KOPT-K1 (cell line): ENCODE results near the gene NKD1.

Source experiments
- H3K27ac ChIP-seq: fragments of 200-600 bp; sonication (generic); 2 replicates; pipeline ENCODE4 v1.5.1; 2016; ENCODE audit warnings: antibody characterized with exemption, mild to moderate bottlenecking, low read depth, low read length; ENCODE audit not compliant: poor library complexity, severe bottlenecking
- H3K36me3 ChIP-seq: fragments of 200-600 bp; sonication (generic); 2 replicates; pipeline ENCODE4 v1.5.1; 2017; ENCODE audit warnings: antibody characterized with exemption, mild to moderate bottlenecking, low read length, moderate library complexity; ENCODE audit not compliant: insufficient read depth
- H3K9me3 ChIP-seq: fragments of 200-600 bp; sonication (generic); 2 replicates; pipeline ENCODE4 v1.5.1; 2017; ENCODE audit warnings: antibody characterized with exemption, low read length, mild to moderate bottlenecking; ENCODE audit not compliant: insufficient read depth, poor library complexity, severe bottlenecking

Gene NKD1

DNA sequence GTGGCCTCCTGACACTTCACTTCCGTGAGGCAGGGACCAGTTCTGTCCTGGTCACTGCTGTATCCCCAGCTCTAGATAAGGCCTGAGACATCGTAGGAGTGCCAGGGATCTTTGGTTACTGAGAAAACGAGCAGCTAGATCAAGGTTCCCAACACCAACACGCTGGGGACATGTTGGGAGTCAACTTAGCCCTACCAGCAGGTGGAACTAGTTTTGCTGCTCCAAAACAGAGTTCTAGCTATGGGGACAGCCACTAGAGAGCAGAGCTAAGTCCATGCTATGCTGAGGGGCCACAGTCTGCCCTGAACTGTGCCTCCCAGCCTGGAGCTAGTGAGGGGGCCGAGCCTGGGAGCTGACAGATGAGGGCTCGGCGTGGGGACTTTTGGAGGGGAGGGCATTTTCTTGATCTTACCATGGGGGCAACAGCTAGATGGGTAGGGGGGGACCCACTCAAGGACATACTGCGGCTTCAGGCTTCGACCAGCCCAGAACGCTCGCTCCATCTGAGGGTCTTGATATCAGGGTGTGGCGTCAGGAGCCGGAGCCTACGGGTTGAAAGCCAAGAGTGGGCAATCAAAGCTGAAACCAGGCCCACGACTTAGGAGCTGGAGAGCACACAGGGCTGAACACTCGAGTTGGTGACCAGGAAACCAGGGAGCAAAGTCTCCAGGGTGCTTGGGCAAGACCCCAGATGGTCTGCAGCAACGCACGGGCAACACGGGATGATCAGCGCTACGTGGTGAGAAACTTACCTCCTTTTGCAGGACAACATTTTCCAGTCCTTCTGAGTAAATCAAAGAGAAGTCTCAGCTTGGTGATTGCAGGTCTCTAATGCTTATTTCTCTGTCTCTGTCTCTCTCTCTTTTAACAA is 119.5 kb downstream of the NKD1 start:
- peaks cover 12% of the 10 kb centered on the region; the same call in 1 of the 2 replicates for H3K36me3 ChIP-seq
- H3K9me3 ChIP-seq = peaks cover 17% of the 10 kb centered on the region
- H3K27ac ChIP-seq = no peak overlapping the region

DNA sequence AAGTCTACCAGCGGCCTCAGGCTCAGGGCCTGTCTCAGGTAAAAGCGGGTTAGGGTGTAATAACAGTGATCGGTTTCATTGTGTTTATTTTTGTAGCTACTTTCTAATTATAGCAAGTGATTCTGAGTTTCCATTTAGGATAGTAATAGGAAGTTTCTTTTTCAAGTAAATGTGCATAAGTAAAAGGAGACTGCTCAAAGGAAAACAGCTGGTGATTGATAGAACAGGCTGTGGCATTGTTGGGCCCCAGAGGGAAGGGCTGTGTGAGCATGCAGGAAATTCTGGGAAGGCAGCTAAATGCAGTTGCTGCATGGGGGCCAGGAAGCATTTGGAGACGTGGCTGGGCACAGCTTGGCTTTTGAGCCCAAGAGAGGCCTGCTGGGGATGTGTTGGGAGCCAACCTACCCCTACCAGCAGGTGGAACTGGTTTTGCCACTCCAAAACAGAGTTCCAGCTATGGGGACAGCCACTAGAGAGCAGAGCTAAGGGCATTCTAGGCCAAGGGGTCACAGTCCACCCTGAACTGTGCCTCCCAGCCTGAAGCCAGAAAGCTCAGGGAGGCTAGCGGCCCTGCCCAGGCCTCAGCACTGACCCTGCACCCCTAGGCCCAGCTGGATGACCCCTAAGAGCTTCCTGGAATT is 120.3 kb downstream of the NKD1 start:
- Histone ChIP-seq H3K27ac (no peak overlapping the region), H3K36me3 (peaks cover 19% of the 10 kb centered on the region; the same call in 1 of the 2 replicates), H3K9me3 (peaks cover 25% of the 10 kb centered on the region)

DNA sequence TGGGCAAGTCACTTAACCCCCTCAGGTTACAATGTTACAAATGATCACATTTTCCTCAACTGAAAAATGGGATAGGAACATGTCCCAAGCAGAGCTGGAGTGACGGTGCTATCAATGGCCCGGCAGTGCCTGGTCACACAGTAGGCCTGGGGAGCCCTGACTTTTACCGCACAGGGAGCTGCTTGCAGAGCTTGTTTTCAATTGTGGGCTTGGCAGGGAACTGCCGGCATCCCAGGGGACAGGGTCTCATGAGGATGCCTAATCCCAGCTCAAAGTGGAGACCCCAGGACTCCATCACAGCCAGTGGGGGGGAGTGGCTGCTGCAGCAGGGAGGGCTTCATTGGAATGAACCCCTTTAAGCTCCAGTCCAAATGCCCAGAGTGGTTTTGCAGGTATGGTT is 121.5 kb downstream of the NKD1 start:
- H3K9me3 ChIP-seq = peaks cover 30% of the 10 kb centered on the region
- H3K27ac ChIP-seq = no peak overlapping the region

DNA sequence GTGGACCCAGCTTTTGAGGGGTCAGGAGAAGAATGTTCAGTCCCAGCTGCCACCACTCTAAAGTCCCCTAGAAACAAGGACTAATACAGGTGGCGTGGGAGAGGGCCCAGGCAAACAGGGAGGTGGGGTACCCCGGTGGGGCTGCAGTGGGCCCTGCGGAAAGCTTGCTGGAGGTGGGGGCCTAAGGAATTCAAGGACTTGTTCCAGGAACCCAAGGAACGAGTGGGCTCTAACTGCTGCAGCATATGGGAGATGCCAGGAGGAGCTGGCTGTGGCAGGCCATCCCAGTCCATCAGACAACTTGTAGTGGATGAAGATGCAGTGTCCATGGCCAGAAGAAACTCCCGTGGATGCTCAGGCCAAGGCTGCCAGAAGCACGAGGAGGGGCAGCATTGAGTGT is 122.3 kb downstream of the NKD1 start:
- Histone ChIP-seq H3K9me3 (peaks cover 30% of the 10 kb centered on the region), H3K27ac (no peak overlapping the region), H3K36me3 (peaks cover 34% of the 10 kb centered on the region; the same call in 1 of the 2 replicates)

More for the DNA sequence above, 121.5 kb downstream of the NKD1 start:
- peaks cover 28% of the 10 kb centered on the region; the same call in 1 of the 2 replicates for H3K36me3 ChIP-seq

DNA sequence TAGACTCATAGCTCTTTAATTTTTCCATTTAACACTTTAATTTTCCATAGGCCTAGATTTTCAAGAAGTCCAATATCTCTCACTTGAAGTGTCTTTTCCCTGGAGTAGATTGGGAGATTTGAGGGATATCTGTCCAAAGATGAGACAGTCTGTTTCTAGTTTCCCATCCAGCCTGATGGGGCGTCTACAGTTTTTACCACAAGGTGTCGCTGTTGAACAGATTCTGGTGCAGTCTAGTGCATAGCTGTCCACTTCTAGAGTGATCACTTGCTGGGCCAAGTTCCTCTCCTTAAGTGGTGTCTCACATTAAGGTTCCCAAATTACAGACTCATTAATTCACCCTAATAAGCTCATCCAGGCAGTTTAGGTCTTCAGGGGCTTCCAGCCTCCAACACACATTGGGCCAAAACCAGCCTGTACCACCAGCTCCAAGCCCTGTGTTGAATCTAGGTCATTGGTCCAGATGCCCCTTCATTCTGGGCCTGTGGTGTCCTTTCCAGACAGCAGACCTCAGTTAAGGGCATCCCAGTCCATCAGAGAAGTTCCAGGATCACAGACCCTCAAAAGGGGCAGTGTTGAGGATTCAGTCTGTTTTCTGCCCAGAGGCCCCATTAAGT is 123.6 kb downstream of the NKD1 start:
- H3K27ac ChIP-seq = no peak overlapping the region
- peaks cover 47% of the 10 kb centered on the region; the same call in 1 of the 2 replicates for H3K36me3 ChIP-seq
- peaks cover 30% of the 10 kb centered on the region for H3K9me3 ChIP-seq

DNA sequence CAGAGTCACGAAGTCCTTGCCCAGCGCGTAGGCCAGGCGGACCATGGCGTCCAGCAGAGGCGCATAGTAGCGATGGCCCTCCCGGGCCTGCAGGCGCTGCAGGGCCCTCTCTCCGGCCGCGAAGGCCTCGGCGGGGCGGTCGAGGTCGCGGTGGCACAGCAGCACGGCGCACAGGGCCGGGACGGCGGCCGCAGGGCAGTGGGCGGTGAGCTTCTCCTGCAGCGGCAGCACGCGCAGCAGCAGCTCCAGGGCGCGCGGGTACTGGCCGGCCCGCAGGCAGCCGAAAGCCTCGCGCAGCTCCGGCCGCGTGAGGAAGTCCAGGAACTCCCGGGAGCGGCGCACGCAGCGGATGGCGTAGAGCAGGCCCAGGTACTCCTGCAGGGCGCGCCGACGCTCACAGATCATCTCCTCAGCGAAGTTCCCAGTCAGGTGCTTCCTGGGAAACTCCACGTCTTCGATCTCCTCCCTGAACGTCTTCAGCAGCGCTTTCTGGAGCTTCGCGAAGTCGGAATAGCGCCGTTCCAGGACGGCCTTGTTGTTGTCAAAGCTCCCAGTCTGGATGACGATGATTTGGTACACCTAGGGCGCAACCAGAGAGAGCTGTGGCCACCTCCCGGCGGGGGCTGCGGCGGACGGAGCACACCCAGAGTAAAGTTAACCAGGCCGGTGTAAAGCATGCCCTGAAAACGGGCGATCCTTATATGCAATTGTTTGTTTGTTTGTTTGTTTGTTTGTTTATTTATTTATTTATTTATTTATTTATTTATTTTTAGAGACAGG is 125.5 kb downstream of the NKD1 start:
- no peak overlapping the region for H3K27ac ChIP-seq
- H3K36me3 ChIP-seq = peaks cover 50% of the 10 kb centered on the region; the same call in 1 of the 2 replicates
- H3K9me3 ChIP-seq = peaks cover 30% of the 10 kb centered on the region

DNA sequence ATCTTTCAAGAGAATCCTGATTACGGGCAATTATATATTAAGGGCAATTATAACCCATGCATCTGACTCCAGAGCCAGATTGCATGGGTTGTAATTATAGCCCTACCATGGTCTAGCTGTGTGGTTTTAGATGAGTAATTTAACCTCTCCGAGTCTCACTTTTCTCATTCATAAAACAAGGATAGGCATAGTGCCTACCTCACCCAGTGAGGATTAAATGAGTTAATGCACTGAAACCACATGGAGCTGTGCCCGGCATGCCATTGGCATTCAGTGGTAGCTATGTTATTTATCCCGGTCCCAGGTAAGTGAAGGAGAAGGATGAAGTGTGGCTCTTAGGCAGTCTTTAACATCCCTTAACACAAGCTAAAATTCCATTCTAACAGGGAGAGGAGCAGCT is 126.6 kb downstream of the NKD1 start:
- no peak overlapping the region for H3K27ac ChIP-seq
- peaks cover 50% of the 10 kb centered on the region; the same call in 1 of the 2 replicates for H3K36me3 ChIP-seq
- peaks cover 30% of the 10 kb centered on the region for H3K9me3 ChIP-seq

DNA sequence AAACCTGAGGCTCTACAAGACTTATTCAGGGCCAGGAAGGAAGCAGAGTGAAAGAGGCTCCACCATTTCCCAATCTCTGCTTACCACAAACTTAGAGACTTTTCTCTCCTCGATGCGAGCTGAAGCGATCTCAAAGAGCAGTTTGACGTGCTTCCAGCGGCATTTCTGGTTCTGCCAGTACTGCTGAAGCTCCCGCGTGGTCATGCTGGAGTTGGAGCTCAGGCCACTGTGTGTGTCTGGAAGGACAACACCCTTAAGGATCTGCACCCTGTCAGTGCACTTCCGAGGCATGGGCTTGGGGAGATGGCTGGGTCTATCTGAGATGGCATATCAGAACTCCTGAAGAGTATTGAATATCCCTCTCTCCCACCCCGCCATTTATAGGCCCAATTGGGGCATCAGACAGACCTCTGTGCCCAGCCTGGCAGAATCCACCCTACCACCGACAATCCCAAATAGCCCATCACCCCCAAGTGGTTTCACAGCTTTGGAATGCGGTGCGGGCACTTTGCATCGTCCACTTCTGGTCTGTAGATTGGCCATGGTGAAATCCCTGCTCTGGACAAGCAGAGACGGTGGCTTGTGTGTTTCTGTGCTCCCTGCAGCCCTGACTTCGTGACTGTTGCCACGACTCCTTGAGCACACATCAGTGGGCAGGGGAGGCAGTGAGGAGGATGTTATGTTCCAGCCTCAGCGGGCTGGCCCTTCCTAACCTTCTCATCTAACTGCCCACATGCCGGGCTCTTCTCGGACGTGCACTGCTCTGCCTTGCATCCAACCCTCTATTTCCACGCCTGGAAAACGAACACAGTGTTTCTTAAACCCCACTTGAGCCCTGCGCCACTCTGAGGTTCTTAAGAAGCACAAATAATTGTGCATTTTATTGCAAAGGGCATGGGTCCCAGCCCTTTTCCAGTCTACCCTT is 127.8 kb downstream of the NKD1 start:
- Histone ChIP-seq H3K36me3 (peaks cover 50% of the 10 kb centered on the region; the same call in 1 of the 2 replicates), H3K27ac (no peak overlapping the region), H3K9me3 (peaks cover 30% of the 10 kb centered on the region)

DNA sequence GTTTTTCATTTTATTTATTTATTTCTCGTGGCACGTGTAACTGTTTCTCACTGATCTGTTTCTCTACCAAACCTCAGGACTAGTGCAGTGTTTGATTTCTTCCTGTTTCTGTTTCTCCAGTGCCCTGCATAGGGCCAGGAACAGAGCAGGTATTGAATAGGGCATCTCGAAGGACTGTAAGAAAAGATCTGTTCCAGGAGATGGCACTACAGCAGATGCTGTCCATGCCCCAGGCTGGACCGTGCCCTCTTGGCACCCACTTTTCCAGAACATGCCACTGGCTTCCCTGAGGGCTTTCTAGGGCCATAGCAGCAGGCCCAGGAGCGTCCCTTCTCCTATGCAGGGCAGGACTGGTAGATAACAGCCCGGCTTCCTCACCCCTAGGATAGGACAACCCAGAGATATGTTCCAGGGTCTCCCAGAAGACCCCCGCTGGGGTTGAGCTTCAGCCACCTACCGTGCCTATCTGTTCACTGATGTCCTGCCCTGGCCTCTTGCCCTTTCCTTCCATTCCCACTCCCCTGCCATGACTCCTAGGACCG is 128.6 kb downstream of the NKD1 start:
- H3K27ac ChIP-seq = no peak overlapping the region

DNA sequence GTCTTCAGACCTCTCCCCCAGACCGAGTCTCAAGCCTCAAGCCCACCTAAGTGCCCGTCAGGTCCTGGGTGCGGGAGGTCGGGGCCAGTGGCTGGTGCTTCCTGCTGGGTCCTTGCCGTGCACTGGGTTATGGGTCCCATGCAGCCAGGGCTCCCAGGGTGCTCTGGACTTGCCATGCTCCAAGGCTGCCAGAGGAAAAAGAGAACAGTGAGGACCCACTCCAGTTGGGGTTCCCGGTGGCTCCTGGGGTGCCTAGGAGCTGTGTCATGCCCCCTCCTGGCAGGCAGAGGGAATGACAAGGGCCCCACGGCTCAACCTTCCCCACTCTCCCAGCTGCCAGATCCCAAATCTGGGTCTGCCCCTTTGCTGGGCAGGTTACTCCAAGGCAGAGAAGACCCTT is 129.2 kb downstream of the NKD1 start:
- Histone ChIP-seq H3K9me3 (peaks cover 16% of the 10 kb centered on the region), H3K36me3 (peaks cover 42% of the 10 kb centered on the region; the same call in 1 of the 2 replicates)

More for the DNA sequence above, 128.6 kb downstream of the NKD1 start:
- Histone ChIP-seq H3K36me3 (peaks cover 48% of the 10 kb centered on the region; the same call in 1 of the 2 replicates), H3K9me3 (peaks cover 22% of the 10 kb centered on the region)

DNA sequence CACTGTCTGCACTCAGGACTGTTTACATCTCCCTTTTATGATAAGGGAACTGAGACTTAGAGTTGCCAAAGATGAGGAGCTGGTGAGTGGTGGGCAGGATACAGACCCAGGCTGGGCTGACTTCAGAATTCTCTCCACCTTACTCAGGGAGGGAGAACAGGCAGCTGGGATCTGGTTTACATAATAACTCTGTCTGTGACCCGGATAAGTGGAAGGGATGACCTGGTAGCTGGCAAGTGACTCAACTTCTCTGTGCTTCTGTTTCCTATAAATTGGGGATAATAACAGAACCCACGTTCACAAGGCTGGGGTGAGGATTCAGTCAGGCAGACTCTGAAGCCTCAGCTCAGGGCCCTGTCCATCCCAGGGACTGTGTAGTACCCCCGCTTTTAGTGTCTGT is 130.3 kb downstream of the NKD1 start:
- Histone ChIP-seq H3K36me3 (peaks cover 30% of the 10 kb centered on the region; the same call in 1 of the 2 replicates), H3K9me3 (peaks cover 4% of the 10 kb centered on the region), H3K27ac (no peak overlapping the region)

More for the DNA sequence above, 129.2 kb downstream of the NKD1 start:
- H3K27ac ChIP-seq = no peak overlapping the region

DNA sequence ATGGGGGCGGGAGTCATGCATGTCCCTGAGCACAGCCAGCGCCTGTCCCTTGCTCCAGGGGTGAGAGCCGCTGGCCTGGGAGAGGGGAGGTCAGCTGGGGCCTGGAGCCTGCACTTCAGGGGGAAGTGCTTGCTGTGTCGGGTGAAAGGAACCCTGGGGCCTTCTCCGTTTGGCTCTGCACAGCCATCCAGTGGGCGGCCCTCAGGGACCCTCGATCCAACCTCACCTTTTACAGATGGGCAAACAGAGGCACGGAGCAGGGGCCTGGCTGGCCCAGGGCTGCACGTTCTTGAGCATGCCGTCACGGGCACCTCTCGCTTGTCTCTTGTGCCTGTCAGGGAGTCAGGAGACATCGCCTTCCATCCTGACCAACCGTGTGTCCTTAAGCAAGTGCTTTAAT is 131.1 kb downstream of the NKD1 start:
- Histone ChIP-seq H3K36me3 (peaks cover 26% of the 10 kb centered on the region; the same call in 1 of the 2 replicates), H3K27ac (no peak overlapping the region), H3K9me3 (no peaks in the 10 kb centered on the region)
